GF-D8 (cell line): Measurements from ENCODE around the gene REG1A.

ENCODE experiments used
- DNase-seq: peaks from one replicate; lab custom pipeline; 2025; lab: John Stamatoyannopoulos, UW

Gene REG1A

DNA sequence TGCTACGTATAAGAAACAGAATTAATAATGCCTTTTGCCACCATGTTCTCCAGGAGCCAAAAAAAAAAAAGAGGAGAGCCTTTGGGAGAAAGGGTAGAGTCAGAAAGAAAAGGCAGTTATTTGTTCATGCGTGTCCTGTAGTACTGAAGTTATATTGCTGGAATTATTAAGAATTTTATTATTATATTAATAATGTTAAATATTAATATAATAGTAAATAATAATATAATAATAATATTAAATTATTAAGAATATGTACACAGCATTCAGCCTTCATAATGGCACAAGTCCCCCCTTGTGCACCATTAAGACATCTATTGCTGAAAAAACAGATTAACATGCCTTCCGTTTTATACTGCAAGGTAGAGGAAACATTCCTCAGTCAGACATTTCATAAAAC lies 8.1 kb downstream of the REG1A start:
- DNase-seq, result no peak

DNA sequence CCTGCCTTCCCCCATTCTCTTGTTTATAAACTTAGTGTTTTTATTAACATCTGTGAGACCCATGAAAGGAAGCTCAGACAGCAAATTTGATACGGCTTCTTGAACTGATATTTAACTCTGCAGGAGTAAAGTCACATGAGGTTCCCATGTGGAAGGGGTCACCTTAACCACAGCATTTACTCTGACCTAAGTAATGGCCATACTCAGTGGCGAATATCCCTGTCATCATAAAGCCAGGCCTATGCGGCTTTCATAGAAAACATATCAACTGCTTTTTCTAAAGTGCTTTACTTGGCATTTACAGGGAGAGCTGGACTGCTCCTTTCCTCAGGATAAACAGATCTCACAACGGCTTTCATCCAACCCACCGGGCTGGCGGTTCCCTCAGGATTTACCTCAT lies 9.0 kb downstream of the REG1A start:
- no peak for DNase-seq

DNA sequence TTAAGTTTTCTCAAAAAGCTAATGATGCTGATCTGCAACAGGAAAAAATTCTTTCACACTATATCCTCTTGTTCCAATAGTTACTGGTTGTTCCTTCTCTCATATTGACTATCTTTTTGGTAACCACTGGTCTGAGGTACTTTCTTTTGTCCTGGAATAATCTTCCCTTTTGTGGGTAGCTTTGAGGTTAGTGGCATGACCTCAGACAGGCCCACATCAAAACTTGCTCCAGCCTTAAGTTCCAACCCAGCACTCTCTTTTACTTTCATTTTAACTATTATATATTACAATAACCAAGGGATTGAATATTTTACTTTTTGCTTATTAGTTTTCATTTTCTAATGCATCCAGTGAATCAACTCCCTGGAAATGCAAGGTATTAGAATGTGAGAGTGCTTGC lies 9.5 kb downstream of the REG1A start:
- no peak for DNase-seq

DNA sequence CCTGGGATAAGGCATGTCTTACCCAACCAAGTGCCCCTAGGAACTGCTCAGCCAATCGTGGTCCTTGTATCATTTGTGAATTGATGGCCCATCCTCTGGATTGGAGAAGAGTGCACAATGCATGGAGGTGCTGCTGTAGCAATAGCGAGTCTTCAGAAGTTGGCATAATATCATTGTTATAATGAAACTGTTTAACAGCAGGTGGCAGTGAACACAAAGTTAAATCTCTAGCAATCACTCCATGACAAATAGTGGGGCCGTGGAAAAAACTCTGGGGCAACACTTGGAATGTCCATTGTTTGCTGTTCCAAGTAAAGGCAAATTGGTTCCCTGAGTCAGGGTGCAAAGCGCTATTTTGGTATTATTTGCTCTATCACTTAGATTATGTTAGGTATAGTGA lies 11.4 kb downstream of the REG1A start:
- DNase-seq, result no peak

DNA sequence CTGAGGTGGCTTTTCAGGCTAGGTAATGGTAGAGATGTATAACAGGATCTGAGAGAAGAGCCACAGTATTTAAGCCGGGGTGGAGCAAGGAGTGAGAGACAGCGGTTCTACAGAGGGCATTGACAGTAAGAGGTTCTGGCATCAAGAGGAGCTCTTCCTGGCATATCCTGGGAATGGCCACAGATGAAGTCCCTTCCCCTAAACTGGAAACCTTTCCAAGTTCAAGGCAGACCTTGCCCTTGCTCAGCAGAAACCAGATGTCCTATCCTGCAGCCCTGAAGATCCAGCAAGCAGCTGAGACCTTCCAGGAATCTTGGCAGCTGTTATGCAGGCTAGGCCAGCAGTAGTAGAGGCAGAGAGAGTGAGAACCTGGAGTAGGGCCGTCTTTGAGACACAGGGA lies 18.1 kb downstream of the REG1A start:
- no peak for DNase-seq

DNA sequence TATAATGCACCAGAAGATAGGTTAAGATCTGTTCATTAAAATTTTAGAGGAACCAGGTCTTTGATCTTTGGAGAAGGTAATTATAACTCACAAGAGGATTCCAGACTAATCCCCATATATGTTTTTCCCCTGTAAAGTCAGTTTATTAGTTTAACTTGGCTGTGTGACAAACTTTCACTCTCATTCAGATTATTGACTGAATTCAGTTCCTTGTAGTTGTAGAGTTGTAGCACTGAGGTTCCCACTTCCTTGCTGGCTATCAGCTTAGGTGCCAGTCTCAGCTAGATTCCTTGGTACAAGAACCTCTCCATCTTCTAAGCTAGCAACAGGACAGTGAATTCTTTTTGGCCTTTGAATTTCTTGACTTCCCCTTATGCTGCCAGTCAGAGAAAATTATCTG lies 19.1 kb downstream of the REG1A start:
- DNase-seq, result no peak

DNA sequence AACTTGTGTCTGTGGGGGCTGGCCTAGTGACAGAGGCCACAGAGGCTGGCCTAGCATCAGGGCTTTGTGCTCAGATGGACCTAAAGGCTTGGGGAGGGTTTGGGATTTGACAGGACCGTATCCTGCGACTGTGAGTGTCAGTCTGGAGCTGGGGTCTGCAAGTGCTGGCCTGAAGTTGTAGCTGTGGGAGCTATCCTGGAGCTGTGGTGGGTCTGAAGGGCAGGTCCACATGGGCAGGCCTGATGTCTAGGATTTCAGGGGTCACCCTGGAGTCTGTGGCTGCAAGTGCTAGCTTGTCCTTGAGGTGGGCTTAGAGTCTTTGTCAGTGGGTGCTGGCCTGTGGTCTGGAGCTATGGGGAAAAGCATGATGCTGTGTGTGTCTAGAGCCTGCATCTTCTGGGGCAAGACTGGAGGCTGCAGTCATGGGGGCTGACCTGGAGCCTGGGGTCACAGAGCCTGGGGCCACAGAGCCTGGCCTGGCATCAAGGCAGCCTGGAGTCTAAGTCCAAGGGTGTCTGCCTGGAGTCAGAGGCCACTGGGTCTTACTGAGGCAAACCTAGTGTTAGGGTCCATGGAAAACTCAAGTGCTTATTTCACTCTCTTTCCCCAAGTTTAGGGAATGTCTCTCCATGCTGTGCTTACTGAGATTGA lies 35.7 kb downstream of the REG1A start:
- no peak for DNase-seq

DNA sequence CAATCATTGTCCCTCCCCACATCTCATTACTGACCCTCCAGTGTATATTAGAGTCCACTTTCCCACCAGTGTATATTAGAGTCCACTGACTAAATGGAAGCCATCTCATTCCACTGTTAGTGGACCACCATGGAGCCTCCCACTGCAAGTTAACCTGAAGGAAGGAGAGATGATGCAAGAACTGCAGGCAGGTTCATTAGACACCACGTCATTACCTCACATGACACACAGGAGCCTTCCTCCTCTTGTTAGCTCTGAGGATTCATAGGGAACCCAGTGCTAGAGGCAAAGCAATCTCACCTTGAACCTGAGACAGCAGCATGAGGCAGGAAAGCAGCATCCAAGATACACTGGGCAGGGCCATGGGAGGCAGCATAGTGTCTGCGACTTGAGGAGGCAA lies 38.7 kb downstream of the REG1A start:
- DNase-seq, result no peak

DNA sequence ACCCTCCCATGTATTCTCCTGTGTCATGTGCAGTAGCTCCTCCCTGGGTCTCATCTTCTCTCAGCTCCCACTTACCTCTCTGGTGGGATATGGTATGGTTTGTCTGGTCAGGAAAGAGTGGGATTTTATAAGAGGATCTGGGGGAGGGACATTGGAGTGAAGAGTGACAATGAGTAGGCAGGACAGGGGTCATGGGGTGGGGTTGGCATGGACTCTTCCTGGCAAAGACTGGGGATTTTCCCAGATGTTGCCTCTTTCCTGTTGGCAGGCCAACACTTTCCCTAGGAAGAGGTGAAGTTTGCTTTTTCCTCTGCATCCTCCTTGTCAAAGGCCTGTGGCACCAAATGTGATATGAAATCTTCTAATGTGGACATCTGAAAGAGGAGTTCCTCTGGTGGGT lies 39.4 kb downstream of the REG1A start, which contains the start of gene REG3A:
TSS of gene REG3A (minus strand) at position 101 of the 400 bp plus-strand sequence. CDS start 348 bp downstream, outside the sequence.
- DNase-seq, result no peak

DNA sequence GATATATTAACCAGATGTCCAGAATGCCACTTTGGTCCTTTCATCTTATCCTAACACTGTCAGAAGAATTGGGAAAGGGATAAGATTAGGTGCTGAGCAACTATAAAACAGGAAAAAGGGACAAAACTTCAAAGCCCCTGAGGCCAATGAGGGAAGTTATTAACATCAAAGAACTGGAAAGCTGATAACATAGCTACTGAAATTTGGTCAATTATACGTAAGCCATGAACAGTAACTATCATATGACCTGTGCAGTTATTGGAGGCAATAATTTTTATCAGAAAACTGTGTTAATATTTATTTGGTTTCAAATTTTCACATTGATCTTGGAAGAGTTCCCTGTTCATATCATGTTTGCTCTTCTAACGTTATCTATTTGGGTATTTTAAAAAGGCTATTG lies 41.8 kb downstream of the REG1A start:
- DNase-seq, result no peak

DNA sequence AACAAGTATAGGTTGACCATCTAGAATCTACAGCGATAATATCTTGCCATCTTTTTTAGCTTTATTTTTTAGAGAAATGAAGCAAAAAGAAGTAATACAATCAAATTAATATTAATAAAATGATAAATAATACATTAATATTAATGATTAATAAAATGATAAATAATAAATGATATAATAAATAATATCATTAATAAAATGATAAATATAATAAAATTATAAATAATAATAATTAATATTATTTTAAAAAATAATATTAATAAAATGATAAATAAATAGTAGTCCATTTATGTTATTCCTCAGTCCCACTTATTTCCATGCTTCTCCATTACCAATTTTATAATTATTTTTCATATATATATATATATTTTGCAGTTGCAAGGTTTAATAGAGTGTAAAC lies 42.5 kb downstream of the REG1A start:
- DNase-seq, result no peak

DNA sequence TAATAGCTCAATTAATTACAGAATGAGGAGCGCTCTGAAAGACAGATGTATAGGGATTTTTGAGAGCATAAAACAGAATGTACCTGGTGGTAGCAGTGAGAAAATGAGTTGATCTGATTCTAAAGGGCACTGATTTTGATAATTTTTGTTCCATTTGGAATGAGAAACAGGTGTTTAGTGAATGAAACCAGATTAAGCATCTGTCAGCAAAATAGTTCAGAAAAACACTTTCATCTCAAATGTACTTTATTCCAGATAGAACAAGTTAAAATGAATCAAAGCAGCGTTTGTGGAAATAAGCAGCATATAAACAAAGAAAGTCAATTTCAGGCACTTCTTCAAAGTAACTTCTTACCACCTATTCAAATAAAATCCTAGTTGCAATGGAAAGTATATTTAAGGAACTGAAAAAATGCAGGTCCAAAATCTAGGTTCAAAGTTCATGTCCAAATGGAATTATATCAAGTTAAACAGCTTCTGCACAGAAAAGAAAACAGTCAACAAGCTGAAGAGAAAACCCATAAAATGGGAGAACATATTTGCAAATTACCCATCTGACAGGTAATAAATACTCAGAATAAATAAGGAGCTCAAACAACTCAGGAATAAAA lies 51.2 kb downstream of the REG1A start:
- no peak for DNase-seq
